Keratinocyte (primary cell): ENCODE measurements around the gene DRGX. TPM values are rescaled to one million over a fixed set of nuclear protein-coding genes. Genes with fewer than 3 reads are reported as not detected.

ENCODE experiments used
- DNase-seq: peaks from one replicate; pipeline ENCODE4 v3.0.0-alpha.2; 2011; ENCODE audit warnings: low read depth, missing footprints, low spot score
- FAIRE-seq: peaks from 2 replicates; lab custom pipeline; 2011; peaks lifted over from hg19 to GRCh38; lab: Jason Lieb, UNC
- H2AFZ ChIP-seq: 2 replicates; pipeline ENCODE4 v1.6.0; 2012; ENCODE audit warnings: low read length, control low read depth, inconsistent platforms; ENCODE audit not compliant: control insufficient read depth
- H3K27ac ChIP-seq: 2 replicates; pipeline ENCODE4 v1.5.1; 2011; ENCODE audit warnings: low read length; ENCODE audit not compliant: control insufficient read depth, insufficient read depth
- H3K27me3 ChIP-seq: 3 replicates; pipeline ENCODE4 v1.6.0; 2011; ENCODE audit warnings: low read length; ENCODE audit not compliant: control insufficient read depth, insufficient read depth; ENCODE audit errors: extremely low read depth
- H3K36me3 ChIP-seq, 2 experiments: 2 replicates in 1 of 2; 3 replicates in 1 of 2; pipeline ENCODE4 v1.5.1; 2011; ENCODE audit warnings: low read length in 2 of 2, mild to moderate bottlenecking in 1 of 2; ENCODE audit not compliant: control insufficient read depth in 2 of 2, insufficient read depth in 2 of 2; ENCODE audit errors: extremely low read depth in 1 of 2
- H3K4me1 ChIP-seq: 3 replicates; pipeline ENCODE4 v1.5.1; 2011; ENCODE audit warnings: low read length; ENCODE audit not compliant: control insufficient read depth, insufficient read depth; ENCODE audit errors: extremely low read depth
- H3K4me2 ChIP-seq: 3 replicates; pipeline ENCODE4 v1.6.0; 2011; ENCODE audit warnings: low read depth, low read length; ENCODE audit not compliant: control insufficient read depth, insufficient read depth; ENCODE audit errors: extremely low read depth
- H3K4me3 ChIP-seq, 3 experiments: fragments of 200-600 bp in 1 of 3; sonication (generic) in 1 of 3; 2 replicates in 2 of 3; 3 replicates in 1 of 3; pipeline ENCODE4 v1.5.1; 2011 to 2016; ENCODE audit warnings: low read length in 3 of 3, mild to moderate bottlenecking in 3 of 3, control low read depth in 2 of 3, inconsistent platforms in 1 of 3, low read depth in 1 of 3, mixed read lengths in 1 of 3, mixed run types in 1 of 3, moderate library complexity in 1 of 3; ENCODE audit not compliant: control insufficient read depth in 2 of 3, insufficient read depth in 2 of 3; ENCODE audit errors: extremely low read depth in 1 of 3
- H3K79me2 ChIP-seq: 2 replicates; pipeline ENCODE4 v1.6.0; 2012; ENCODE audit warnings: low read length; ENCODE audit not compliant: control insufficient read depth, insufficient read depth
- H3K9ac ChIP-seq: 3 replicates; pipeline ENCODE4 v1.6.0; 2011; ENCODE audit warnings: low read length; ENCODE audit not compliant: control insufficient read depth, insufficient read depth; ENCODE audit errors: extremely low read depth
- H3K9me1 ChIP-seq: 3 replicates; pipeline ENCODE4 v1.6.0; 2011; ENCODE audit warnings: low read length; ENCODE audit not compliant: control insufficient read depth, insufficient read depth; ENCODE audit errors: extremely low read depth
- H3K9me3 ChIP-seq: 2 replicates; pipeline ENCODE4 v1.5.1; 2012; ENCODE audit warnings: low read depth, low read length; ENCODE audit not compliant: control insufficient read depth
- H4K20me1 ChIP-seq: 3 replicates; pipeline ENCODE4 v1.6.0; 2011; ENCODE audit warnings: low read length; ENCODE audit not compliant: control insufficient read depth, insufficient read depth; ENCODE audit errors: extremely low read depth
- EZH2 ChIP-seq: IDR thresholded peaks from one replicate; pipeline ENCODE4 v1.6.1; 2012; ENCODE audit warnings: inconsistent platforms, mild to moderate bottlenecking, low read length, moderate library complexity
- dilution Hi-C: fragments of 300-500 bp; cut with MboI; formaldehyde crosslinking; loops from one replicate; pipeline ENCODE4 v1.7.0; 2020; ENCODE audit warnings: low sequenced_read_pairs; ENCODE audit not compliant: extremely low pct_ligation_motif_present
- polyA plus RNA-seq, 5 experiments: library from polyadenylated mRNA; depleted of rRNA in 3 of 5; stranded (reverse) in 3 of 5; stranded (forward) in 1 of 5; unstranded in 1 of 5; fragments of >200 nt; gene quantifications; 1 replicate in 1 of 5; 2 replicates in 3 of 5; 3 replicates in 1 of 5; pipeline versions ENCODE4 v1.2.1 to v1.2.3, GENCODE V29; 2011 to 2012; ENCODE audit warnings: missing spikeins in 2 of 5, low read depth in 1 of 5, low replicate concordance in 1 of 5
- TF ChIP-seq, protein P1 (sequence below), 3 experiments: IDR thresholded peaks in 1 of 3; conservative IDR thresholded peaks in 1 of 3; optimal IDR thresholded peaks in 1 of 3; 2 replicates in 2 of 3; 3 replicates in 1 of 3; pipeline versions ENCODE3 to v1.5.1; 2011; ENCODE audit warnings: low read length in 3 of 3, mild to moderate bottlenecking in 3 of 3, moderate library complexity in 2 of 3, control low read depth in 1 of 3, inconsistent platforms in 1 of 3; ENCODE audit not compliant: insufficient read depth in 2 of 3; ENCODE audit errors: extremely low read depth in 1 of 3

DRGX gene
- polyA plus RNA-seq, 1 donor (not counting 4 experiments of a cell fraction or from before 2014, with no cell fraction given) = not detected

GRCh38 chr10:49435225-49435624, 39.3 kb upstream of the DRGX start:
- no peak for FAIRE-seq
- Histone ChIP-seq H3K9me1 (no peaks in the 10 kb centered on the region), H3K4me3 (no peak overlapping the region)

DNA sequence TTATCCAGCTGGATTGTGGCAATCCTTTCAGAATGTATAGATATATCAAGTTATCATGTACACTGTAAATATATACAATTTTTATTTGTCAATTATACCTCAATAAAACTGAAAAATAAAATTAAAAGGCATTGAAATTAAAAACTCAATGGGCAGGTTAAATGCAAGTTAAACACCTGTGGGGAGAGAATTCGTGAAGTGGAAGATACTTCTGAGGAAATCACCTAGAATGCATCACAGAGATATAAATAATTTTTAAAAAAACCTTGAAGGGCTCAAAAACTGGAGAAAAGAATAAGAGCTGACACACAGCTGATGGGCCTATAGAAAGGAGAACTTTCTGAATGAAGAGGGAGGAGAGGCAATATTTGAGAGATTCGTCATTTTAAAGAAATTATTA, 37.2 kb upstream of the DRGX start:
- H3K79me2 ChIP-seq = no peaks in the 10 kb centered on the region
- no peak overlapping the region for H3K4me3 ChIP-seq
- H3K27me3 ChIP-seq = no peaks in the 10 kb centered on the region
- H4K20me1 ChIP-seq = no peaks in the 10 kb centered on the region
- H3K27ac ChIP-seq = no peak overlapping the region
- H2AFZ ChIP-seq = no peak overlapping the region
- no peaks in the 10 kb centered on the region for H3K9me3 ChIP-seq
- H3K4me1 ChIP-seq = no peaks in the 10 kb centered on the region
- no peak for DNase-seq
- no peaks in the 10 kb centered on the region for H3K9me1 ChIP-seq
- H3K36me3 ChIP-seq = no peaks in the 10 kb centered on the region
- no peak for FAIRE-seq
- H3K4me2 ChIP-seq = no peak overlapping the region
- dilution Hi-C loops = no loop called here
- TF ChIP-seq, protein P1, sequence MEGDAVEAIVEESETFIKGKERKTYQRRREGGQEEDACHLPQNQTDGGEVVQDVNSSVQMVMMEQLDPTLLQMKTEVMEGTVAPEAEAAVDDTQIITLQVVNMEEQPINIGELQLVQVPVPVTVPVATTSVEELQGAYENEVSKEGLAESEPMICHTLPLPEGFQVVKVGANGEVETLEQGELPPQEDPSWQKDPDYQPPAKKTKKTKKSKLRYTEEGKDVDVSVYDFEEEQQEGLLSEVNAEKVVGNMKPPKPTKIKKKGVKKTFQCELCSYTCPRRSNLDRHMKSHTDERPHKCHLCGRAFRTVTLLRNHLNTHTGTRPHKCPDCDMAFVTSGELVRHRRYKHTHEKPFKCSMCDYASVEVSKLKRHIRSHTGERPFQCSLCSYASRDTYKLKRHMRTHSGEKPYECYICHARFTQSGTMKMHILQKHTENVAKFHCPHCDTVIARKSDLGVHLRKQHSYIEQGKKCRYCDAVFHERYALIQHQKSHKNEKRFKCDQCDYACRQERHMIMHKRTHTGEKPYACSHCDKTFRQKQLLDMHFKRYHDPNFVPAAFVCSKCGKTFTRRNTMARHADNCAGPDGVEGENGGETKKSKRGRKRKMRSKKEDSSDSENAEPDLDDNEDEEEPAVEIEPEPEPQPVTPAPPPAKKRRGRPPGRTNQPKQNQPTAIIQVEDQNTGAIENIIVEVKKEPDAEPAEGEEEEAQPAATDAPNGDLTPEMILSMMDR (optimal IDR thresholded peaks at IDR 0.05 in 1 of 3, IDR thresholded peaks at IDR 0.05 in 1 of 3, conservative IDR thresholded peaks at IDR 0.05 in 1 of 3; ENCODE audit: extremely low read depth in 1 of 3, insufficient read depth in 2 of 3, low read length in 3 of 3) = no peak
- no peak for TF ChIP-seq EZH2
- H3K9ac ChIP-seq = no peak overlapping the region

More at GRCh38 chr10:49435225-49435624, 39.3 kb upstream of the DRGX start:
- Histone ChIP-seq H3K79me2 (no peaks in the 10 kb centered on the region), H2AFZ (no peak overlapping the region), H4K20me1 (no peaks in the 10 kb centered on the region), H3K9me3 (no peaks in the 10 kb centered on the region), H3K4me2 (no peak overlapping the region), H3K27ac (no peak overlapping the region), H3K27me3 (no peaks in the 10 kb centered on the region), H3K36me3 (no peaks in the 10 kb centered on the region), H3K9ac (no peak overlapping the region), H3K4me1 (no peaks in the 10 kb centered on the region)
- dilution Hi-C loops = no loop called here
- DNase-seq = no peak
- TF ChIP-seq, protein P1 (optimal IDR thresholded peaks at IDR 0.05 in 1 of 3, IDR thresholded peaks at IDR 0.05 in 1 of 3, conservative IDR thresholded peaks at IDR 0.05 in 1 of 3; ENCODE audit: extremely low read depth in 1 of 3, insufficient read depth in 2 of 3, low read length in 3 of 3) = no peak
- TF ChIP-seq EZH2 = no peak
